Measurements from ENCODE around the gene KDM4C. TPM values are rescaled to one million over a fixed set of nuclear protein-coding genes. Genes with fewer than 3 reads are reported as not detected.

Gene KDM4C
- total and polyA plus RNA-seq, 12 donors = 6.1 to 18.2 (median 14.6) TPM

DNA sequence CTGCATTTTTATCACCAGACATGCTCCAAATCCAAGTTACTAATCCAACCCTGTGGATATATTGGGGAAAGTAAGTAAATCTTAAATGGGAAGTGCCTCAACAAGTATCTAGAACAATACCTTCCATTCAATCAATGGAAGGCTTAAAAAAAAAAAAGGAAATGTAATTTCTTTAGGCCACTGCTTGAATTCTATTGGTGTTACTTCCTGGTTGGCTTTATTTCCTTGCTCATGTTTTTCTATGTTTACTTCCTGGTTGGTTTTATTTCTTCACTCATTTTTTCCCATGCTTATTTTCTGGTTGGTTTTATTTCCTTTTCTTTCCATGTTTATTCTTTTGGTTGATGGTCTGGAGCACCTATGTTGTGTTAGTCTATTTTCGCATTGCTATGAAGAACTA, 363.9 kb downstream of the KDM4C start:
- ATAC-seq (no peak), DNase-seq (no peak)
- intact Hi-C loops (cut with DNase I) = no loop called here
- Histone ChIP-seq H3K4me3 (no peak overlapping the region), H3K9me3 (no peaks in the 10 kb centered on the region), H3K27me3 (no peaks in the 10 kb centered on the region), H3K27ac (no peak overlapping the region), H3K36me3 (peaks cover 0 to 17% (median 0%) of the 10 kb centered on the region in 9 donors), H3K4me1 (peaks cover 0 to 10% (median 0%) of the 10 kb centered on the region in 9 donors)
- 98 to 100% methylated on average over 1 of the region's 1 CpG for WGBS, 2 donors
- TF ChIP-seq, protein P1, sequence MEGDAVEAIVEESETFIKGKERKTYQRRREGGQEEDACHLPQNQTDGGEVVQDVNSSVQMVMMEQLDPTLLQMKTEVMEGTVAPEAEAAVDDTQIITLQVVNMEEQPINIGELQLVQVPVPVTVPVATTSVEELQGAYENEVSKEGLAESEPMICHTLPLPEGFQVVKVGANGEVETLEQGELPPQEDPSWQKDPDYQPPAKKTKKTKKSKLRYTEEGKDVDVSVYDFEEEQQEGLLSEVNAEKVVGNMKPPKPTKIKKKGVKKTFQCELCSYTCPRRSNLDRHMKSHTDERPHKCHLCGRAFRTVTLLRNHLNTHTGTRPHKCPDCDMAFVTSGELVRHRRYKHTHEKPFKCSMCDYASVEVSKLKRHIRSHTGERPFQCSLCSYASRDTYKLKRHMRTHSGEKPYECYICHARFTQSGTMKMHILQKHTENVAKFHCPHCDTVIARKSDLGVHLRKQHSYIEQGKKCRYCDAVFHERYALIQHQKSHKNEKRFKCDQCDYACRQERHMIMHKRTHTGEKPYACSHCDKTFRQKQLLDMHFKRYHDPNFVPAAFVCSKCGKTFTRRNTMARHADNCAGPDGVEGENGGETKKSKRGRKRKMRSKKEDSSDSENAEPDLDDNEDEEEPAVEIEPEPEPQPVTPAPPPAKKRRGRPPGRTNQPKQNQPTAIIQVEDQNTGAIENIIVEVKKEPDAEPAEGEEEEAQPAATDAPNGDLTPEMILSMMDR (IDR thresholded peaks at IDR 0.05) = no peak

DNA sequence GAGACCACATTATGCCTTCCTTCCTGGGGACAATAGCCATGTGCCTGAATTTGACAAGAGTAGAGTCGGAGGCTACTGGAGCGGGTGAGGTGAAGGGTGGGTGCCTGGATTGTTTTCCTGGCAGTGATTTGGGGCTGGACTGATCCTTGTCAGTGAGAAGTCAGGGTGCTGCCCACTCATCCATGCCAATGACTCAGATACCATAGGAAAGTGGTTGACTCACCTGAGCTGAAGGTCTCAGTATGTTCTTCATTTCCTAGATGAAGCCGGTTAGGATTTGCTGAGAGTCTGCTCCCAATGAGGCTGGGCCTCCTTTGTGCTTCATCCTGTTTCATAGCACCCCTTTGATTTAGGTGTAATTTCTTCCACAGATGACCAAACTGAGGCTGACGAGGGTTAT, 366.0 kb downstream of the KDM4C start:
- no peak for ATAC-seq
- Histone ChIP-seq H3K27me3 (no peaks in the 10 kb centered on the region), H3K9me3 (no peaks in the 10 kb centered on the region), H3K4me3 (no peak overlapping the region), H3K4me1 (peaks cover 0 to 10% (median 0%) of the 10 kb centered on the region in 9 donors), H3K36me3 (peaks cover 0 to 26% (median 0%) of the 10 kb centered on the region in 9 donors), H3K27ac (no peak overlapping the region)
- DNase-seq = no peak
- intact Hi-C loops (cut with DNase I) = no loop called here
- WGBS, 2 donors = 96 to 98% methylated on average over 4 of the region's 4 CpGs
- TF ChIP-seq, protein P1 (IDR thresholded peaks at IDR 0.05) = no peak

DNA sequence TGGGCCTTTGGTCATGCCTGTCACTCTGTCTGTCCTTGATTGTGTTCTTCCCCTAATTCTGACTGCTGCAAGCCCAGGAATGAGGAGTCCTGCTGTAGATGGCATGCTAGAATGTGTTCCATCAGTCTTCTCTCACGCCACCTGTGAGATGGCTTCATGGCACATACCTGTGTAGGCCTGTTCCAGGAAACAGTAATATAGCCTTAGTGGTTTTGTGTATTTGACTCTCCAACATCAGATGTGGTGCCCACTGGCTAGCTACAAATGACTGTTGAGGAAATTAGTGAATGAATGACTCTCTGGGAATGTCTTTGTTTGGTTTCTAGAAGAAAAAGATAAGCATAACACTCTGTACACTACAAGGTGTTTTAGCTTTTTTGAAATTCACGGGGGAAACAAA, 367.5 kb downstream of the KDM4C start:
- intact Hi-C loops (cut with DNase I) = no loop called here
- WGBS, 2 donors = 95 to 100% methylated on average over 2 of the region's 2 CpGs
- ATAC-seq (no peak), DNase-seq (no peak)
- Histone ChIP-seq H3K27me3 (no peaks in the 10 kb centered on the region), H3K27ac (no peak overlapping the region), H3K9me3 (no peaks in the 10 kb centered on the region), H3K36me3 (peaks cover 0 to 41% (median 5%) of the 10 kb centered on the region in 9 donors), H3K4me1 (peaks cover 0 to 4% (median 0%) of the 10 kb centered on the region in 9 donors), H3K4me3 (no peak overlapping the region)
- TF ChIP-seq, protein P1 (IDR thresholded peaks at IDR 0.05) = no peak

DNA sequence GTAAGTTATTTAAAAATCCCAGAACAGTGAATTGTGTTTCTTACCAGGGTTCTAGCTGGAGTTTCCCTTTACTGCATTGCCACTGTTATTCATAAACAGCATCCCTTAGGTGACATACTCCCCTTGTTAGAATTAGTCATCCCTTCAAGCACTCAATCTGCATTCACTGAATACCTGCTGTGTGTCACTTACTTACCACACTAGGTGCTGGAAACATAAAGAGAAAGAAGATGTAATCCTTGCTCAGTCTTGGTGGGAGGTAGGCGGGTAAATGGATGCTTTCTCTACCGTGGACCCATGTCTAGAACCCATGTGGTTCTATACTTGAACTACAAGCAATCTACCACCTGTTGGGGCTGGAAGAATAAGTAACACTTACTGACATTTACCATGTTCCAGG, 371.6 kb downstream of the KDM4C start:
- WGBS, 2 donors = 44 to 67% methylated on average over 2 of the region's 2 CpGs
- TF ChIP-seq, protein P1 (IDR thresholded peaks at IDR 0.05) = no peak
- intact Hi-C loops (cut with DNase I) = no loop called here
- ATAC-seq (no peak), DNase-seq (no peak)
- Histone ChIP-seq H3K4me3 (no peak overlapping the region), H3K27ac (no peak overlapping the region), H3K36me3 (peaks cover 0 to 64% (median 5%) of the 10 kb centered on the region in 9 donors), H3K9me3 (no peaks in the 10 kb centered on the region), H3K27me3 (no peaks in the 10 kb centered on the region), H3K4me1 (no peaks in the 10 kb centered on the region)
